ENCODE results near the gene SNORC.

DNA sequence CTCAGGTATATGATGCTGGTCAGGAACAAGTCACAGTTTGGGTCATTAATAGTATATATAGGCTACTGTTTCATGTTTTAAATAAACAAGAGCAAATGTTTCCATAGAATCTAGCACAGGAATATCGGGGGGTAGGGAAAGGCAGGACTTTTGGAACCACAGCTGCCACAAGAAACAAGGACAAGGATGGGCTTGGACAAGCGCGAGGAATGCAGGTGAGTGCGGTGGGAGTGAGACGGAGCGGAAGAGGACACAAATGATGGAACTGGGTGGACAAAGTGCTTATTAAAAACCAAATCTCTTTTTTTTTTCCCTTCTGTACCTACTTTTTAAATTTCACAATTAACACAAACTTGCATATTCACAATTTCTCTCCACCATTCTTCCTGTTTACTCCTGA lies 49.1 kb downstream of the SNORC start:
- TF ChIP-seq POLR2A (IDR thresholded peaks at IDR 0.05): no peak
- TF ChIP-seq, protein P1, sequence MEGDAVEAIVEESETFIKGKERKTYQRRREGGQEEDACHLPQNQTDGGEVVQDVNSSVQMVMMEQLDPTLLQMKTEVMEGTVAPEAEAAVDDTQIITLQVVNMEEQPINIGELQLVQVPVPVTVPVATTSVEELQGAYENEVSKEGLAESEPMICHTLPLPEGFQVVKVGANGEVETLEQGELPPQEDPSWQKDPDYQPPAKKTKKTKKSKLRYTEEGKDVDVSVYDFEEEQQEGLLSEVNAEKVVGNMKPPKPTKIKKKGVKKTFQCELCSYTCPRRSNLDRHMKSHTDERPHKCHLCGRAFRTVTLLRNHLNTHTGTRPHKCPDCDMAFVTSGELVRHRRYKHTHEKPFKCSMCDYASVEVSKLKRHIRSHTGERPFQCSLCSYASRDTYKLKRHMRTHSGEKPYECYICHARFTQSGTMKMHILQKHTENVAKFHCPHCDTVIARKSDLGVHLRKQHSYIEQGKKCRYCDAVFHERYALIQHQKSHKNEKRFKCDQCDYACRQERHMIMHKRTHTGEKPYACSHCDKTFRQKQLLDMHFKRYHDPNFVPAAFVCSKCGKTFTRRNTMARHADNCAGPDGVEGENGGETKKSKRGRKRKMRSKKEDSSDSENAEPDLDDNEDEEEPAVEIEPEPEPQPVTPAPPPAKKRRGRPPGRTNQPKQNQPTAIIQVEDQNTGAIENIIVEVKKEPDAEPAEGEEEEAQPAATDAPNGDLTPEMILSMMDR (IDR thresholded peaks at IDR 0.05): no peak
- TF ChIP-seq POLR2AphosphoS5 (IDR thresholded peaks at IDR 0.05): no peak
